Smooth muscle cell (in vitro differentiated cells): ENCODE data around the gene PDZRN3. TPM values are rescaled to one million over a fixed set of nuclear protein-coding genes. Genes with fewer than 3 reads are reported as not detected.
A peak's percentile ranks its signal among the peaks of the same experiment; 100 is the strongest.

Source experiments
- DNase-seq: peaks from one replicate; lab custom pipeline; 2025; ENCODE audit not compliant: unreplicated experiment; lab: John Stamatoyannopoulos, UW
- H2AFZ ChIP-seq: fragments of 200-600 bp; sonication (generic); 2 replicates; pipeline ENCODE4 v1.6.0; 2016; ENCODE audit warnings: antibody characterized with exemption, low read depth, mild to moderate bottlenecking
- H3F3A ChIP-seq: fragments of 200-600 bp; sonication (generic); 2 replicates; pipeline ENCODE4 v1.6.0; 2017; ENCODE audit warnings: antibody characterized with exemption, low read depth
- H3K27ac ChIP-seq: fragments of 200-600 bp; sonication (generic); 2 replicates; pipeline ENCODE4 v1.5.1; 2016; ENCODE audit warnings: low read depth, mild to moderate bottlenecking
- H3K27me3 ChIP-seq: fragments of 200-600 bp; sonication (generic); 2 replicates; pipeline ENCODE4 v1.6.1; 2016; ENCODE audit warnings: low read depth, mild to moderate bottlenecking
- H3K36me3 ChIP-seq: fragments of 200-600 bp; sonication (generic); 2 replicates; pipeline ENCODE4 v1.5.1; 2016; ENCODE audit warnings: low read depth
- H3K4me1 ChIP-seq: fragments of 200-600 bp; sonication (generic); 2 replicates; pipeline ENCODE4 v1.5.1; 2016; ENCODE audit warnings: low read depth
- H3K4me2 ChIP-seq: fragments of 200-600 bp; sonication (generic); 2 replicates; pipeline ENCODE4 v1.6.0; 2016; ENCODE audit warnings: mild to moderate bottlenecking
- H3K4me3 ChIP-seq: fragments of 200-600 bp; sonication (generic); 2 replicates; pipeline ENCODE4 v1.5.1; 2016; ENCODE audit warnings: mild to moderate bottlenecking
- H3K79me2 ChIP-seq: fragments of 200-600 bp; sonication (generic); 2 replicates; pipeline ENCODE4 v1.6.0; 2016; ENCODE audit warnings: low read depth, mild to moderate bottlenecking
- H3K9ac ChIP-seq: fragments of 200-600 bp; sonication (generic); 2 replicates; pipeline ENCODE4 v1.6.0; 2016; ENCODE audit warnings: low read depth
- H3K9me3 ChIP-seq: fragments of 200-600 bp; sonication (generic); replicated peaks from 2 replicates; pipeline ENCODE4 v1.5.1; 2016; ENCODE audit warnings: low read depth
- H4K20me1 ChIP-seq: fragments of 200-600 bp; sonication (generic); 2 replicates; pipeline ENCODE4 v1.6.0; 2016; ENCODE audit warnings: low read depth
- CTCF ChIP-seq: fragments of 200-600 bp; sonication (generic); IDR thresholded peaks from 2 replicates; pipeline ENCODE4 v1.5.1; 2017; ENCODE audit warnings: borderline replicate concordance, mild to moderate bottlenecking, antibody characterized with exemption; ENCODE audit not compliant: insufficient read depth, poor library complexity, severe bottlenecking
- WGBS: methylation state at CpG from one replicate; pipeline ENCODE4 v1.1.7; 2016; ENCODE audit warnings: low lambda C conversion rate; 5-methylcytosine and 5-hydroxymethylcytosine counted together
- polyA plus RNA-seq: library from polyadenylated mRNA; unstranded; fragments of >200 nt; fragmentation: Nextera tagmentation; extraction: Ambion mirVana; gene quantifications from 2 replicates; pipeline ENCODE4 v1.2.1, GENCODE V29; 2016
- total RNA-seq: library from RNA; depleted of rRNA; stranded (reverse); fragments of >200 nt; gene quantifications from 2 replicates; pipeline ENCODE4 v1.2.3, GENCODE V29; 2014

The PDZRN3 gene
- total and polyA plus RNA-seq, 2 experiments from 2014 or later = 99.5 to 128 TPM

DNA sequence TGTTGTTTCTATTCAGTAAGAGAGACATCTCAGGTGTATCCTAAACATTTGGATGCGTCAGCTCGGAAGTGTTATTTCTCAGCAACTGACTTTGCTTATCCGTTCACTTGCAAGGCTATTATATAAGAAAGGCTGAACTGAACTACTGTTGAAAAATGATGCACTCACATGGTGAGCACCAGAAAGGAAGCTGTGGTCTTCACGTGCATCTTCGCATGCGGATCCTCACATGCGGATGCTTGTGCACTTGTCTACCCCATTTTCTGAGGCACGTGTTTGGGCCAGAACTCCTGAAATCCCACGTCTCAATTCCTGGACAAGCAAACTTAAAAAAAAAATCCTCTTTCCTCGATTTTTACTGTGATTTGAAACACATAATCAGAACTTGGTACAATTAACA lies 63.2 kb downstream of the PDZRN3 start:
- no peaks in the 10 kb centered on the region for H3K9me3 ChIP-seq
- H3K9ac ChIP-seq = no peak overlapping the region
- WGBS = 94% methylated on average over 10 of the region's 10 CpGs
- H3K4me1 ChIP-seq = peaks cover 31% of the 10 kb centered on the region
- no peaks in the 10 kb centered on the region for H3K36me3 ChIP-seq
- no peaks in the 10 kb centered on the region for H3K27me3 ChIP-seq
- no peak overlapping the region for H3K4me3 ChIP-seq
- peak overlapping the region; percentile 57 for H3K27ac ChIP-seq
- DNase-seq = no peak
- peaks cover 97% of the 10 kb centered on the region for H4K20me1 ChIP-seq
- no peak for TF ChIP-seq CTCF
- H2AFZ ChIP-seq = no peak overlapping the region
- H3K79me2 ChIP-seq = peaks cover 83% of the 10 kb centered on the region
- peaks cover 50% of the 10 kb centered on the region for H3F3A ChIP-seq
- no peak overlapping the region for H3K4me2 ChIP-seq

GRCh38 chr3:73559749-73560148 lies 65.0 kb downstream of the PDZRN3 start:
- H3K79me2 ChIP-seq = peaks cover 85% of the 10 kb centered on the region
- no peak for DNase-seq

DNA sequence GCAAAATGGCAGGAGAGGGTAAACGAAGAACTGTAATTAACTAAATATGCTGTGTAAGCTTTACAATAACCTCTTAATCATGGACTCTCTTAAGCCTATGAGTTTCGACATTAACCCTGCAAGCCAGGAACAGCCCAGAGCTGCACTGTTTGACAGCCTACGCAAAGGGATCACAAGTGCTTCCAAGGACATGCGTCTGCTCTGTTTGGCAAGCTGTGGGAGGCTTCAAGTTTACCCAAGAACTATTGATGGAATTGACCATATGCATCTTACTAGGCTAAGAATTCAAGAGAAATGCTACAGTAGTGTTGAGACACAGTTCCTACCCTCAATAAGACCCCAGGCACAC lies 66.0 kb downstream of the PDZRN3 start:
- H3K4me2 ChIP-seq = peak overlapping the region; percentile 84
- H3K9ac ChIP-seq = peak overlapping the region; percentile 39
- peak overlapping the region; percentile 36 for H3K4me3 ChIP-seq
- H3K9me3 ChIP-seq = no peaks in the 10 kb centered on the region
- no peaks in the 10 kb centered on the region for H3K27me3 ChIP-seq
- peaks cover 50% of the 10 kb centered on the region for H3K4me1 ChIP-seq
- peaks cover 95% of the 10 kb centered on the region for H4K20me1 ChIP-seq
- TF ChIP-seq CTCF = no peak
- no peak for DNase-seq
- no peaks in the 10 kb centered on the region for H3K36me3 ChIP-seq
- peaks cover 85% of the 10 kb centered on the region for H3K79me2 ChIP-seq
- H2AFZ ChIP-seq = no peak overlapping the region
- H3F3A ChIP-seq = peaks cover 40% of the 10 kb centered on the region
- peak overlapping the region; percentile 87 for H3K27ac ChIP-seq
- WGBS = 3% methylated on average over 4 of the region's 4 CpGs

More at GRCh38 chr3:73559749-73560148, 65.0 kb downstream of the PDZRN3 start:
- no peak for TF ChIP-seq CTCF
- H3K9ac ChIP-seq = no peak overlapping the region
- H3K27me3 ChIP-seq = no peaks in the 10 kb centered on the region
- H3K4me1 ChIP-seq = peaks cover 49% of the 10 kb centered on the region
- peak overlapping the region; percentile 84 for H3K4me2 ChIP-seq
- no peak overlapping the region for H3K4me3 ChIP-seq
- no peaks in the 10 kb centered on the region for H3K9me3 ChIP-seq
- peaks cover 46% of the 10 kb centered on the region for H3F3A ChIP-seq
- 57% methylated on average over 2 of the region's 2 CpGs for WGBS
- no peak overlapping the region for H2AFZ ChIP-seq
- no peaks in the 10 kb centered on the region for H3K36me3 ChIP-seq
- peak overlapping the region; percentile 87 for H3K27ac ChIP-seq
- H4K20me1 ChIP-seq = peaks cover 95% of the 10 kb centered on the region

- TF ChIP-seq CTCF = no peak
- H3K9ac ChIP-seq = peak overlapping the region; percentile 39
- H3K4me3 ChIP-seq = peak overlapping the region; percentile 36
- no peak overlapping the region for H2AFZ ChIP-seq
- peaks cover 39% of the 10 kb centered on the region for H3F3A ChIP-seq
- H3K36me3 ChIP-seq = no peaks in the 10 kb centered on the region
- H3K4me1 ChIP-seq = peaks cover 50% of the 10 kb centered on the region
- 1% methylated on average over 3 of the region's 3 CpGs for WGBS
- H3K4me2 ChIP-seq = peak overlapping the region; percentile 84
- peaks cover 93% of the 10 kb centered on the region for H4K20me1 ChIP-seq
- peak overlapping the region; percentile 87 for H3K27ac ChIP-seq
- H3K79me2 ChIP-seq = peaks cover 83% of the 10 kb centered on the region
- no peaks in the 10 kb centered on the region for H3K9me3 ChIP-seq
- H3K27me3 ChIP-seq = no peaks in the 10 kb centered on the region
- no peak for DNase-seq
These were observed 66.6 kb downstream of the PDZRN3 start for GRCh38 chr3:73557986-73558726.
